AG04449 (cell line): ENCODE measurements around the gene RTKN.
"Not testable (repeated sequence)": the region's sequence is repeated elsewhere in the genome, so short reads cannot be mapped to it uniquely, and the experiment has no call there.

ENCODE experiments used
- CTCF ChIA-PET: fragments of 350-600 bp; formaldehyde crosslinking; extraction: SDS; loops from one replicate; lab custom pipeline; 2021; ENCODE audit warnings: antibody characterized with exemption; lab: Yijun Ruan, JAX
- POLR2A ChIA-PET: fragments of 400-600, 350-600 bp; formaldehyde crosslinking; extraction: SDS; loops from one replicate; lab custom pipeline; 2020; ENCODE audit warnings: antibody characterized with exemption, inconsistent platforms; lab: Yijun Ruan, JAX
- DNase-seq: peaks from one replicate; pipeline ENCODE4 v3.0.0-alpha.2; 2010; ENCODE audit warnings: low read depth, low spot score
- H3K4me3 ChIP-seq: 2 replicates; pipeline ENCODE4 v1.5.1; 2011; ENCODE audit warnings: low read depth, mild to moderate bottlenecking, control low read depth, low read length
- CTCF ChIP-seq: IDR thresholded peaks from one replicate; pipeline ENCODE4 v1.5.1; 2011; ENCODE audit warnings: mild to moderate bottlenecking, moderate library complexity, low read length, control low read depth, inconsistent platforms; ENCODE audit not compliant: insufficient read depth; ENCODE audit errors: missing control alignments

RTKN gene

GRCh38 chr2:74472945-74473258 lies 31.2 kb upstream of the RTKN start:
- DNase-seq = no peak
- ChIA-PET CTCF (interaction anchor here (1.2 to 4.1 kb wide), 3 partner anchors 9 to 116 kb away, joined by 4 to 32 read pairs (median 7); partner anchors contain the start of genes CCDC142 and TTC31), POLR2A (interaction anchor here (0.8 to 2.6 kb wide), 7 partner anchors 8 to 115 kb away, joined by 3 to 12 read pairs (median 5); partner anchors contain the start of genes CCDC142 and WBP1)
- peak overlapping the region; percentile 88 for H3K4me3 ChIP-seq
- no peak for TF ChIP-seq CTCF

GRCh38 chr2:74472086-74472944 lies 30.6 kb upstream of the RTKN start, which contains the start of gene MRPL53:
TSS of gene MRPL53 (minus strand) at chr2:74472680. CDS start at chr2:74472660, 20 bp downstream.
- ChIA-PET CTCF (interaction anchor here (1.2 to 4.1 kb wide), 4 partner anchors 10 to 117 kb away, joined by 4 to 32 read pairs (median 8); partner anchors contain the start of genes CCDC142 and TTC31), POLR2A (interaction anchor here (0.7 to 2.6 kb wide), 11 partner anchors 9 to 115 kb away, joined by 3 to 12 read pairs (median 3); partner anchors contain the start of genes CCDC142, TTC31 and WBP1)
- H3K4me3 ChIP-seq = peak within 1 kb of the TSS; percentile 88
- DNase-seq = peak; percentile 47
- TF ChIP-seq CTCF = no peak

GRCh38 chr2:74471332-74472065 lies 29.8 kb upstream of the RTKN start:
- TF ChIP-seq CTCF = no peak
- DNase-seq = no peak
- peak overlapping the region; percentile 88 for H3K4me3 ChIP-seq
- ChIA-PET POLR2A (interaction anchor here (0.7 to 2.6 kb wide), 6 partner anchors 10 to 48 kb away, joined by 3 to 12 read pairs (median 4); partner anchors contain the start of genes CCDC142, TTC31 and WBP1), CTCF (interaction anchor here (1.1 to 4.1 kb wide), 4 partner anchors 11 to 116 kb away, joined by 3 to 32 read pairs (median 7); partner anchors contain the start of genes CCDC142 and TTC31)

DNA sequence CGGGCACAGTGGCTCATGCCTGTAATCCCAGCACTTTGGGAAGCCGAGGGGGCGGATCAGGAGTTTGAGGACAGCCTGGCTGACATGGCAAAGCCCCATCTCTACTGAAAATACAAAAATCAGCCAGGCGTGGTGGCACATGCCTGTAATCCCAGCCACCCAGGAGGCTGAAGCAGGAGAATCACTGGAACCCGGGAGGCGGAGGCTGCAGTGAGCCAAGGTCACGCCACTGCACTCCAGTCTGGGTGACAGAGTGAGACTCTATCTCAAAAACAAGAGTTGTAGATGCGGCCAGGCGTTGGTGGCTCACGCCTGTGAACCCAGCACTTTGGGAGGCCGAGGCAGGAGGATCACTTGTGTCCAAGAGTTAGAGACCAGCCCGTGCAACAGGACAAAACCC lies 29.0 kb upstream of the RTKN start:
- H3K4me3 ChIP-seq, DNase-seq: not testable (repeated sequence)
- ChIA-PET POLR2A (interaction anchor here (1.0 to 2.6 kb wide), 5 partner anchors 10 to 31 kb away, joined by 3 to 12 read pairs (median 3); partner anchors contain the start of genes CCDC142, TTC31 and WBP1), CTCF (interaction anchor here (1.1 to 4.1 kb wide), 3 partner anchors 12 to 117 kb away, joined by 3 to 32 read pairs (median 10); partner anchors contain the start of genes CCDC142 and TTC31)

GRCh38 chr2:74464406-74464805 lies 22.7 kb upstream of the RTKN start:
- ChIA-PET POLR2A (no interaction called here), CTCF (interaction anchor here (1.0 to 1.3 kb wide), 4 partner anchors 10 to 122 kb away, joined by 3 to 5 read pairs (median 4); no protein-coding TSS in a partner anchor)
- no peak for TF ChIP-seq CTCF
- no peak for DNase-seq
- peak overlapping the region; percentile 80 for H3K4me3 ChIP-seq

GRCh38 chr2:74462786-74463105 lies 21.0 kb upstream of the RTKN start:
- POLR2A ChIA-PET = no interaction called here
- no peak for DNase-seq
- CTCF ChIA-PET = no interaction called here
- no peak overlapping the region for H3K4me3 ChIP-seq
- TF ChIP-seq CTCF = no peak
